GM12873 (cell line): ENCODE data around the gene SYF2.

Source experiments
- TF ChIP-seq, protein P1 (sequence below): IDR thresholded peaks from 2 replicates; pipeline ENCODE4 v1.5.1; 2012; ENCODE audit warnings: low read depth, mild to moderate bottlenecking, moderate library complexity, low read length, control low read depth; ENCODE audit not compliant: insufficient read depth; ENCODE audit errors: missing control alignments

SYF2 gene

GRCh38 chr1:25239681-25240541, 7.6 kb upstream of the SYF2 start:
- TF ChIP-seq, protein P1, sequence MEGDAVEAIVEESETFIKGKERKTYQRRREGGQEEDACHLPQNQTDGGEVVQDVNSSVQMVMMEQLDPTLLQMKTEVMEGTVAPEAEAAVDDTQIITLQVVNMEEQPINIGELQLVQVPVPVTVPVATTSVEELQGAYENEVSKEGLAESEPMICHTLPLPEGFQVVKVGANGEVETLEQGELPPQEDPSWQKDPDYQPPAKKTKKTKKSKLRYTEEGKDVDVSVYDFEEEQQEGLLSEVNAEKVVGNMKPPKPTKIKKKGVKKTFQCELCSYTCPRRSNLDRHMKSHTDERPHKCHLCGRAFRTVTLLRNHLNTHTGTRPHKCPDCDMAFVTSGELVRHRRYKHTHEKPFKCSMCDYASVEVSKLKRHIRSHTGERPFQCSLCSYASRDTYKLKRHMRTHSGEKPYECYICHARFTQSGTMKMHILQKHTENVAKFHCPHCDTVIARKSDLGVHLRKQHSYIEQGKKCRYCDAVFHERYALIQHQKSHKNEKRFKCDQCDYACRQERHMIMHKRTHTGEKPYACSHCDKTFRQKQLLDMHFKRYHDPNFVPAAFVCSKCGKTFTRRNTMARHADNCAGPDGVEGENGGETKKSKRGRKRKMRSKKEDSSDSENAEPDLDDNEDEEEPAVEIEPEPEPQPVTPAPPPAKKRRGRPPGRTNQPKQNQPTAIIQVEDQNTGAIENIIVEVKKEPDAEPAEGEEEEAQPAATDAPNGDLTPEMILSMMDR, result peak; percentile 81

- TF ChIP-seq, protein P1, result no peak
Observed at GRCh38 chr1:25238046-25238445, 5.7 kb upstream of the SYF2 start.

DNA sequence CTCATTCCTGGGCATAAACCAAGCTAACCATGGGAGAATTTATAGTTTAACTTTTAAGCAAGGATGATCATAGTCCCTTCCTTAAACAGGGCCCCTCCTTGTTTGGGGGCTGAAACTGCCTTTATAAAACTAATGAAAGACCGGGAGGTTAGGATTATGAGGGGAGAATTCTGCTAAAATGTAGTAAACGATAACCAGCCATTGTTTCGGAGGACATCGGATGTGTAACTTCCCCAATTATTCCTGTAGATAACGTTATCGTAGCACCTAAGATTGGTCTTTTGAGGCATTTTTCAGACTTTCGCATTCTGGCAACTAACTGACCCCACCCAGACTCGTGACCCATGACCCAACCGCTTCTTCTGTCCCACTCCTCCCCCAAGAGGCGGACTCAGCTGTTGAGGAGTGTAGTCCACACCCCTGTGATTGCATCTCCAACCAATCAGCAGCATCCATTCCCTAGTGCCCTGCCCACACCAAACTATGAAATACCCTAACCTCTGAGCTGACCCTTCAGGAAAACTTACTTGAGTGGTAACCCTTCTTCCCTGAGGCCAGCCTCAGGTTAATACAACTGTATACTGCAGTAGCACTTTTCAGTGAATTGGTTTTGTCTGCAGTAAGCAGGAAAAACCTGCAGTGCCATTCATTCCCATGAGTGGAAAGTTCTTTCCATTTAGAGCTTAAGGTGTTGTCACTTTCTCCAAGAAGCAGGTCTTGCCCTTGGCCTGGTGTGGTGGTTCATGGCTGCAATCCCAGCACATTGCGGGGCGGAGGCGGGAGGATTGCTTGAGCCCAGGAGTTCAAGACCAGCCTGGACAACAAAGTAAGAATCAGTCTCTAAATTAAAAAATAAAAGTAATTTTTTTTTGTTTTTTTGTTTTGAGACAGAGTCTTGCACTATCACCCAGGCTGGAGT, 823 bp upstream of the SYF2 start:
- TF ChIP-seq, protein P1, result no peak

- TF ChIP-seq, protein P1, result no peak
Observed at GRCh38 chr1:25223471-25223870, 8.8 kb downstream of the SYF2 start.

DNA sequence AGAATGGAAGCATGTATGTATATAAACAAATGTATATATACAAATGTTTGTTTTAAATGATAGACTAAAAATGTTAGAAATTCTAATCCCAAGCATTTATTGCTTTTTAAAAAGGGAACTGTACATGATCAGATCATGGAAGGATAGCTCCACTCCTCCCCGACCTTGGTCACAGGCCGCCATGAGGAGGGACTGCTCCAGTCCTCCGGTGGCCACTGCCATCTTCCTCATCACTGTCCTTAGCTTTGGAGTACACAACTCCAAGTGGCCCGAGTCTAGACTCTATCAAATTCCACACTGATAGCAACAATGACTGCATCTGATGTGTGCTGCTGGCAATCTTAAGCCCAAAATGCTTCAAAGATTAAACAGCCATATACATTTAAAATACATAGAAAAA, 9.7 kb downstream of the SYF2 start:
- TF ChIP-seq, protein P1, result no peak

DNA sequence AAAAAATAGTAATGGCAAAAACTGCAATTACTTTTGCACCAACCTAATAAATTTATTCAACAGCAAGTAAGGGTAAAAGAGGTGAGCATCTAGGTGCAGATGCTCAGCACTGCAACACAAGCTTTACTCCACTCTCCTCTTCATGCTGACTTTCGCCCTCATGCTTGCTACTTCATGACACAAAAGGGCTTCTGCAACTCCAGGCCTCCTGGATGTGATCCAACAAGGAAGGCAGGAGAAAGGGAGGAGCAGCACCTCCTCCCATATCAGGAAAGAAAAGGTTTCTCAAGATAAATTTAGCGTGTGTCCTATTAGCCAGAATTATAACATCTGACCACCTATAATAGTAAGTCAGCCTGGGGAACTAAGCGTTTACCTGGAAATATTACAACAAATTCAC, 11.6 kb downstream of the SYF2 start:
- TF ChIP-seq, protein P1, result no peak

DNA sequence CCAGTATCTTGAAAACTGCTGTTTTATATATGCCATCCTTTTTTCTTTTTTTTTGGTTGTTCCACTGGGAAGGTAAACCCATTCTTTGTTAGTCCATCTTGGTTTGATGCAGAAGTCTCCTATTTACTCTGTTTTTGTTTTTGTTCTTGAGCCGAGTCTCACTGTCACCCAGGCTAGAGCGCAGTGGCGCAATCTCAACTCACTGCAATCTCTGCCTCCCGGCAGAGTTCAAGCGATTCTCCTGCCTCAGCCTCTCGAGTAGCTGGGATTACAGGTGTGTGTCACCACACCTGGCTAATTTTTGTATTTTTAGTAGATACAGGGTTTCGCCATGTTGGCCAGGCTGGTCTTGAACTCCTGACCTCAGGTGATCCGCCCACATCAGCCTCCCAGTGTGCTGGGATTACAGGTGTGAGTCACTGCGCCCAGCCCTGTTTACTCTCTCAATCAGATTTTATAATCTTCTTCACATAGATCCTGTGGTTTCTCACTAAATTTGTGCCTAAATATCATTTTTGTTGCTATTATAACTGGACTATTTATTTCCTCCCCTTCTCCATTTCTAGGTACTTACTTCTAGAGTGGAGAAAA, 12.5 kb downstream of the SYF2 start:
- TF ChIP-seq, protein P1, result no peak
